Umbilical cord (tissue), 2 donors: ENCODE measurements around the gene C8G. TPM values are rescaled to one million over a fixed set of nuclear protein-coding genes. Genes with fewer than 3 reads are reported as not detected.

ENCODE experiments used
- DNase-seq: peaks from one replicate; pipeline ENCODE4 v3.0.0-alpha.2; 2015; ENCODE audit warnings: low spot score
- total RNA-seq: library from RNA; depleted of rRNA; stranded (reverse); fragments of >200 nt; gene quantifications from one replicate; pipeline ENCODE4 v1.2.3, GENCODE V29; 2014; ENCODE audit warnings: low replicate concordance; ENCODE audit not compliant: insufficient read depth

The C8G gene
- total RNA-seq, 1 donor from 2014 or later = not detected

DNA sequence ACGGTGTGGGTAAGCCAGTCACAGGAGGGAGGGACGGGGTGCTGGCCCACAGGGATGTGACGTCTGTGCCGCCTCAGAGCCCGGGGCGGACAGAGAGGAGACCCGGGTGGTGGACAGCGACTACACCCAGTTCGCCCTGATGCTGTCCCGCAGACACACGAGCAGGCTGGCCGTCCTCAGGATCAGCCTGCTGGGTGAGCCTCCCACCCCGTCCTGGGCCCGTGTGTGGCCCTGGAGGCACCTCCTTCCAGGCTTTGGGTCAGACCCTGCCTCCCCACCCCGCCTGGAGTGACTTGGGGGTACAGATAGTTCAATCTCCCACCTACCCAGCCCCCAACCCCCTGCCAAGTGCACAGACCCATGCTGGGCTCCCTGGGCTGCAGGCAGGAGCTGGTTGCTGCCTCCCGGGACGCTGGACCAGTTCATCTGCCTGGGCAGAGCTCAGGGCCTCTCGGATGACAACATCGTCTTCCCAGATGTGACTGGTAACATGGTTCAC is 8.8 kb downstream of the C8G start:
- no peak for DNase-seq

DNA sequence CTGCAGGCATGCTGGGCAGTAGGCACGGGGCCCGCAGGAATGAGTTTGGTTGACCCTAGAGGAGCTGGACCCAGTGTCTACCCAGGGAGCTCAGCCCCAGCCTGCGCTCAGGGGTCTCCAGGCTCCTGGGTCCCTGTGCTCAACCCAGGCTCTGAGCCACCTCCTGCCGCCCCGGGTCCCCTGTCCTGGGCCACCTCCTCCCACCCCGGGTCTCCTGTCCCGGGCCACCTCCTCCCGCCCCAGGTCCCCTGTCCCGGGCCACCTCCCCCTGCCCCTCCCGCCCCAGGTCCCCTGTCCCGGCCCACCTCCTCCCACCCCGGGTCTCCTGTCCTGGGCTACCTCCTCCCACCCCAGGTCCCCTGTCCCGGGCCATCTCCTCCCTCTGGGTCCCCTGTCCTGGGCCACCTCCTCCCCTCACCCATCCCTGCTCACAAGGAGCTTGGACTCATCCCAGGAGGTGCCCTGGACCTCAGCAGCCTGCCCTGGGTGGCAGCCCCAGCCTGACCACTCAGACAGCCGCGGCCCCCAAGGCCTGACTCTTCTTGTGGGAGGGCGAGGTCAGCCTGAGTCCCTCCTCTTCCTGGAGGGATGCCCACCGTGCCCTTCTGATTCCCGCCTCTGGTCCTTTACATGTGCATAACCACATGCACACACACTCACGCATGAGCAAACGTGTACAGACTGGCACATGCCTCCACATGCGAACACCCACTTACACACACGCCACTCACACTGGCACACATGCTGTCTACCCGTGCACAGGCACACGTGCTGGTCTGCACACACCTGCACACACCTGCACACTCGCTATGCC is 9.4 kb downstream of the C8G start:
- no peak for DNase-seq

DNA sequence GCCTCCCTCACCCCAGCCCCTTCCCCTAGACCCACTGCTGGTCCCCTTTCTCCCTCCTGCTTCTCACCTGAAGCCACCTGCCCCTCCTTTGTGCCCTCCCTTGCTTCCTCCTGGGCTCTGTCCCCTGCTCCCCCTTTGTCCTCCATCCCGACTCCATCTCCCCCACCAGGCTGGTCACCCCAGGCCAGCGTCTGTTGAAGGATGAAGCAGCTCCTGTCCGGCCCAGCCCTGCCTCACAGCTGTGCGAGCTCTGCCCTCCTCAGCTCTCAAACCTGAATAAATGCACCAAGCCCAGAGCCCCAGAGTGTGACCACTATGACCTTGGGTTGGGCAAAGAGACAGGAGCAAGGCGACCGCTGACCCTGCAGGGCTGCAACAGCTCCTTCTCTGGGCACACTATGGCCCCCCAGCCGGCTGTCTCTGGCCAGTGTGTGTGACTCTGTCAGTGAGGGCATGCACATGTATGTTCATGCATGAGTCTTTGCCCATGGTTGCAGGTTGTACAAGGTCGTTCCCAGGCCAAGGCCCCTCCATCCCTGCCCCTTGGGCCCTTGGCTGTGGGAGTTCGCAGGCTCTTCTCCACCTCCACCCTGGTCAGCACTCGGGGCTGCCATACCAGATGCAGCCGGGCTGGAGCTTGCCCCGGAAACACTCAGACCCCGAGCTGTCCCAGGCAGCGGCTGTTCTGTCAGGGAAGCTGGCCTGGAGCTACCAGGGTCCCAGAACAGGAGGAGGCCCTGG is 10.3 kb downstream of the C8G start:
- DNase-seq = no peak

GRCh38 chr9:136955943-136956335 is 10.9 kb downstream of the C8G start:
- no peak for DNase-seq

DNA sequence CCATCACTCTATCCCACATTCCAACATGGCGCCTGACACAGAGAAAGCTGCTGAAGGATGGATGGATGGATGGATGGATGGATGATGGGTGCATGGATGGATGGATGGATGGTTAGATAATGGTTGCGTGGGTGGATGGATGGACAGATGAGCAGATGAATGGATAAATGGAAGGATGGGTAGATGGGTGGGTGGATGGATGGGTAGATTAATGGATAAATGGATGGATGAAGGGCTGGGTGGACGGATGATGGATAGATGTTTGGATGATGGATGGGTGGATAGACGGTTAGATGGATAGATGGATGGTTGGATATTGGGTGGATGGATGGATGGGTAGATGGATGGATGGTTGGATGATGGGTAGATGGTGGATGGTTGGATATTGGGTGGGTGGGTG is 11.6 kb downstream of the C8G start:
- DNase-seq = no peak

DNA sequence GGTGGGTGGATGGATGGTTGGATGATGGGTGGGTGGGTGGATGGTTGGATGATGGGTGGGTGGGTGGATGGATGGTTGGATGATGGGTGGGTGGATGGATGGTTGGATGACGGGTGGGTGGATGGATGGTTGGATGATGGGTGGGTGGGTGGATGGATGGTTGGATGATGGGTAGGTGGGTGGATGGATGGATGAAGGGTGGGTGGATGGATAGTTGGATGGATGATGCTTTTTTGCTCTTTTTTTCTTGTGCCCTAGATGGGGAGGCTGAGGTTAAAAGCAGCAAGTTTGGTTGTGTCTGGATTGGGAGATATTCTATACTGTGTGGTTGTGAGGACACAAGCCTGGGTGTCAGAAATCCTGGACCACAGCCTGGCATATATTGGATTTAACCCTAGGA is 12.4 kb downstream of the C8G start:
- DNase-seq = no peak

- DNase-seq = no peak
Observed at GRCh38 chr9:136957901-136958300, 12.9 kb downstream of the C8G start.

- no peak for DNase-seq
Observed at GRCh38 chr9:136958473-136958872, 13.4 kb downstream of the C8G start.

DNA sequence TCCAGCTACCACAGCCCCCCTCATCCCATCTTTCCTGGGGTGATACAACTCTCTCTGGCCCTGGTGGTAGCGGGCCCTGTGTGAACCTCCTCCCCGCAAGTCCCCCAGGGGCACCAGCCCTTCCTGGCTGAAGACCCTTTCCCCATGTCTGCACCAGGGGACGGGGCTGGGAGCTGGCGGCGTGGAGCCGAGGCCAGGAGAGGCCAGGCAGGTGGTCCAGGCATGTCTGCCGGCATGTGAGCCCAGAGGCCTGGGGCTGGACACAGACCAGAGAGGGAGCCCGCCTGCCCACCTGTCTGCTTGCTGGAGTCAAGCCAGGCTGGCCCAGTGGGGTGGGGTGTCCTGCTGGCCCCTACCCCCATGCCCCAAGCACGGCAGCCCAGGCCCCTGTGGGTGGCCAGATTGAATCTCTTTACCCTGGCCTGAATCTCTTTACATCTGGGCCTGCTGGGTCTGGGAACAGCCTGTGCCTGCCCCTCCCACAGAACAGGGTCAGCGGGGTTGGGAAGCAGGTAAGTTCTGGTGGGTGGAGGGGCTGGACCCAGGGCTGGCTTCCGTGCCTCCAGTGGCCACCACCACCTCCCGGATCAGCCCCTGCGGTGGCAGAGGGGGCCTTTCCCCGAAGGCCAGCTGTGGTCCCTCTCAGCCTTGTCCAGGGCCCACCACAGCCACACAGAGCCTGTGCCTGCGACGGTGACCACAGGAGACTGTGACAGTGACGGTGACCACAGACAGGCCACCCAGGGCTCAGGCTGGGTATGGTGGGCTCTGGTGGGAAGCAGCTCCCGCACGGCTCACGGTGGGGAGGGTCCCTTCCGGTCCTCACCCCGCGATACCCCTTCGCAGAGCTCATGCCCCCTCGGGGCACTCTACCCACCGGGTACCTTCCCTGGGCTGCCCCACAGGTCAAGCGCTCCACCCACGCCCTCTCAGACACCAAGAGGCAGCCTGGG is 14.1 kb downstream of the C8G start:
- no peak for DNase-seq

GRCh38 chr9:136960212-136960937 is 15.3 kb downstream of the C8G start:
- no peak for DNase-seq

DNA sequence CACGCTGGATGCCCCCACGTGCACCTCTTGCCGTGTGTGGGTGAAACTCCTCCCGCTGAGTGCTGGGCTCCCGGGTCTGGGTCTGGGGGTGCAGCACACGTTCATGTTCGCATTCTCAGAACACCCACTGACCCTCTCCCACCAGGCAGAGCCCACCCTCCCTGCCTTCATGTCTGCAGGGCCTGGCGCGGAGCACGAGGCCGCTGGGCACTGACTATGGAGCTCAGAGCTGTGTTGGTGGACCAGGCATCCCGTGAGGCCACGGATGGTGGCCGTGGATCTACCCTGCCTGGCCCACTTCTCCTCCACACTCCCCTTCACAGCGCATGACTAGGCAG is 15.9 kb downstream of the C8G start:
- DNase-seq = no peak

GRCh38 chr9:136961279-136962065 is 16.4 kb downstream of the C8G start:
- no peak for DNase-seq

DNA sequence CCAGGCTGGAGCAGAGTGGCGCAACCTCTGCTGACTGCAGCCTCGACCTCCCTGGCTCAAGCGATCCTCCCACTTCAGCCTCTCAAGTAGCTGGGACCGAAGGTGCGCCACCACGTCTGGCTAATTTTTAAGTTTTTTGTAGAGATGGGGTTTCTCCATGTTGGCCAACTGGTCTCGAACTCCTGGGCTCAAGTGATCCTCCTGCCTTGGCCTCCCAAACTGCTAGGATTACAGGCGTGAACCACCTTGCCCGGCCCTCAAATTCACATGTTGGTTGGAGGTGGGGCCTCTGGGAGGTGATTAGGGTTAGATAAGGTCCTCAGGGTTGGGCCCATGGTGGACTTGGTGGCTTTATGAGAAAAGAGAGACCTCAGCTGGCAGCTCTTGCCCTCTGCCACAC is 17.1 kb downstream of the C8G start:
- no peak for DNase-seq

DNA sequence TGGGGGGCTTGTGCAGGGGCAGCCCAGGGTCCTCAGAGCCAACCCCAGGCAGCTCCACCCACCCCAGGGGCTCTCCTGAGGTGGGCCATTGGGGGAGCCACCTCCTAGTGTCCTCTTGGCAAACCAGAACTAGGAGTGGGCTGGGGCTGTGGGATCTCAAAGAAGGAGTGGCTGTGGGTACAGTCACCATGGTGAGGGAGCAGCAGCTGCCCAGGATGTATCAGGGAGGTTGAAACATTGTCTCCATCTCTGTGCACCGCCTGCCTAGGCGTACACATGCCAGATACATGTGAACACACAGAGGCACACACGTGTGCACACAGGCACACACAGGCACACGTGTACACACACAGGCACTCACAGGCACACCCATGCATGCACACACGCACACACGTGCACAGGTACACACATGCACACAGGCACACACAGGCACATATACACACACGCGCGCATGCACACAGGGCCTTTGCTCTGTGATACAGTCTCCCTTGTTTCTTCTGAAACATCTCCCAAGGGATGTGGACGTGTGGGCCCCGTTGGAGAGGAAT is 17.7 kb downstream of the C8G start:
- no peak for DNase-seq

GRCh38 chr9:136963341-136963740 is 18.3 kb downstream of the C8G start:
- DNase-seq = no peak

DNA sequence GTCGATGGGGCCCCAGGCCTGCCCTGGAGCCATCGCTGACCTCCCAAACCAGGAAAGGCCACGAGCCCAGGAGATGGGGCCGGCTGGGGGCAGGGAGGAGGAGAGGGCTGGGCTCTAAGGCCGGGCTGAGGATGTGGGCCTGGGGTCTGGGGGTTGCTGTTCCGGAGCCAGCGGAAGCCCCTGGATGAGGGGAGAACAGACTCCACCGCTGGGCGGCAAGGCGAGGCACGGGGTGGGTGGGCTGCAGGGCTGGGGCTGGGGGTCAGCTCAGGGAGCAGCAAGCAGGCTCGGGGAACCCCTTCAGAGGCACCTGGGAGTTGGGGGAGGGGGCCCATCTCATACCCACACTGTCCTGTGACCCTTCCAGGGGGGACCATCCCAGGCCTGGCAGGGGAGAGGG is 18.7 kb downstream of the C8G start:
- DNase-seq = no peak

DNA sequence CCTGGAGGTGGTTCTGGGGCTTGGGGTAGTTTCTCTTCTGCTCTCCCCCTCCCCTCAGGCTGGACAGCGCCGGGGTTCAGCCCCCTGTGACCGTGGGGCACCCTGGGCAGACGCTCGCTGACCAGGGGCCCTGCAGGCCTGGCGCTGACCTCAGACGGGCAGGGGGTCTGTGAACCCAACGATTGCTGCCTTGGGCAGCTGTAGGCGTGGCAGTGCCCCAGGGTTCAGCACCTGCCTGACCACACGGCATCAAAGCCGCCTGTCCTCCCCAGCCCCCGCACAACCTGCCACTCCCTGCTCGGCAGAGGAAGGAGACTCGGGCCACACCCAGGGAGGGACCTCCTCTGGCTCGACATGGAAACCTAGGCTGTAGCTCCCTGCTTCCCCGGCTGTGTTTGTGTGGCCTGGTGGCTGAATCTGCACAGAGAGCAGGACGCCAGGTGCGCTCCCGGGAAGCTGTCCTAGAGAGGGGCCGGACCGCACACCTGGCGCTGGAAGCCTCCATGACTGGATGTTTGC is 19.2 kb downstream of the C8G start:
- no peak for DNase-seq

GRCh38 chr9:136964833-136965422 is 19.9 kb downstream of the C8G start:
- no peak for DNase-seq

DNA sequence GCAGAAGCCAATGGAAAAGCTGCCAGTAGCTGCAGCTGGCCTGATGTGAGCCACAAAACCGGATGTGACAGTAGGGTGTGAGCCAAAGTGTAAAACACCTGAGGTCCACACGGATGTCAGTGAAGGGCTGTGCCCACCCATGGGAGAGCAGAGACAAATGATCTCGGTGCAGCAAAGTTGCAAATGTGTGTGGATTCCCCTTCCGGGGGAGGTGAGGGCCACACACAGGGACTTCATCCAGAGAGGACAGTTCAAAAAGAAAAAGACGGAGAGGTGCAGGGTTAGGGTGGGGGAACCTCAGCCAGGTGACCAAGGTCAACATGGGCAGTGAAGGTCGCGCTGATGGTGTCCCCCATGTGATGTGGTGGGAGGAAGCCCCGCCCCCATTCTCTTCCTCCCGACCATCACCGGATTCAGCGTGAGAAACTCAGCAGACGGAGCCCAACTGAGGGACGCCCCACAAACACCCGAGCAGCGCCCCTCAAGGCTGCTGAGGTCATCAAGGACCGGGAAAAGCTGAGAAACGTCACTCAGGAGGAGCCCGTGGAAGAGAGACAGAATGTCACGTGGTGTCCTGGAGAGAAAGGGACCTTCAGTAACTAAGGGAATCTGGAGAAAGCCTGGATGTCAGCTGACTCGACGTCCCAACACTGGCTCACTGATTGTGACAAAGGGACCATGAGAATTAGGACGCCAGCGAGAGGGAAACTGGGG is 20.9 kb downstream of the C8G start:
- DNase-seq = no peak
